HG03565 (cell line): Measurements from ENCODE around the gene MACROD1.
"Not testable (repeated sequence)": the region's sequence is repeated elsewhere in the genome, so short reads cannot be mapped to it uniquely, and the experiment has no call there.

Experiments
- ATAC-seq: cut with Tn5 transposase; IDR thresholded peaks from one replicate; pipeline ENCODE4 v1.9.1; 2021; ENCODE audit warnings: mild to moderate bottlenecking, moderate library complexity; ENCODE audit not compliant: unreplicated experiment

MACROD1 gene

DNA sequence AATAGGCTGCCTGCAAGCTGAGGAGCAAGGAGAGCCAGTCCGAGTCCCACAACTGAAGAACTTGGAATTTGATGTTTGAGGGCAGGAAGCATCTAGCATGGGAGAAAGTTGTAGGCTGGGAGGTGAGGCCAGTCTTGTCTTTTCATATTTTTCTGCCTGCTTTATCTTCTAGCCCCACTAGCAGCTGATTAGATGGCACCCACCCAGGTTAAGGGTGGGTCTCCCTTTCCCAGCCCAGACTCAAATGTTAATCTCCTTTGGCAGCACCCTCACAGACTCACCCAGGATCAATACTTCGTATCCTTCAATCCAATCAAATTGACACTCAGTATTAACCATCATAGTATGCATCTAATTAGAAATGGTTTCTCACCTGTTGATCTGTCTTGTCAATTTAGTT lies 196.5 kb downstream of the MACROD1 start:
- ATAC-seq = no peak

DNA sequence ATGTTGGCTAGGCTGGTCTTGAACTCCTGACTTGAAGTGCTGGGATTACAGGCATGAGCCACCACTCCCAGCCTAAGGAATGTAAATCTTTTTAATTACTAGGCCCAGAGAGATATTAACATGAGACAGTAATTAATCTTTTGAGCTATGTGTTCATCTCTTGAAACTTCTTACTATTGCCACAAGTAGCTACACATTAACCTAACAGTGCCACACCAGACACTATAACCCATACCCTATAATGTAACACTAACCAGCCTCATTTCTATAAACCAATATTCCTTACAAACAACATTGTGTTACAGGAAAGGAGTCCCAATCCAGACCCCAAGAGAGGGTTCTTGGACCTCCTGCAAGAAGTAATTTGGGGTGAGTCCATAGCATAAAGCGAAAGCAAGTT lies 199.5 kb downstream of the MACROD1 start:
- no peak for ATAC-seq

DNA sequence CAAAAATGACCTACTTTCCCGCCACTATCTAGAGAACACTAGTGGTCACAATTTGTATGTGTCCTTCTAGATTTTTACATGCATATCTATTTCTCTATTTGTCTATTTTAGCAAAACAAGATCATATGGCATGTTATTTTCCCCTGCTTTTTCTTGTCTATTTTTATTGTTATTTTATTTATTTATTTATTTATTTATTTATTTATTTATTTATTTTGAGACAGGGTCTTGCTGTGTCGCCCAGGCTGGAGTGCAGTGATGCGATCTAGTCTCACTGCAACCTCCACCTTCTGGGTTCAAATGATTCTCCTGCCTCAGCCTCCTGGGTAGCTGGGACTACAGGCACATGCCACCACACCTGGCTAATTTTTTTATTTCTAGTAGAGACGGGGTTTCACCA lies 202.0 kb downstream of the MACROD1 start:
- not testable (repeated sequence) for ATAC-seq

DNA sequence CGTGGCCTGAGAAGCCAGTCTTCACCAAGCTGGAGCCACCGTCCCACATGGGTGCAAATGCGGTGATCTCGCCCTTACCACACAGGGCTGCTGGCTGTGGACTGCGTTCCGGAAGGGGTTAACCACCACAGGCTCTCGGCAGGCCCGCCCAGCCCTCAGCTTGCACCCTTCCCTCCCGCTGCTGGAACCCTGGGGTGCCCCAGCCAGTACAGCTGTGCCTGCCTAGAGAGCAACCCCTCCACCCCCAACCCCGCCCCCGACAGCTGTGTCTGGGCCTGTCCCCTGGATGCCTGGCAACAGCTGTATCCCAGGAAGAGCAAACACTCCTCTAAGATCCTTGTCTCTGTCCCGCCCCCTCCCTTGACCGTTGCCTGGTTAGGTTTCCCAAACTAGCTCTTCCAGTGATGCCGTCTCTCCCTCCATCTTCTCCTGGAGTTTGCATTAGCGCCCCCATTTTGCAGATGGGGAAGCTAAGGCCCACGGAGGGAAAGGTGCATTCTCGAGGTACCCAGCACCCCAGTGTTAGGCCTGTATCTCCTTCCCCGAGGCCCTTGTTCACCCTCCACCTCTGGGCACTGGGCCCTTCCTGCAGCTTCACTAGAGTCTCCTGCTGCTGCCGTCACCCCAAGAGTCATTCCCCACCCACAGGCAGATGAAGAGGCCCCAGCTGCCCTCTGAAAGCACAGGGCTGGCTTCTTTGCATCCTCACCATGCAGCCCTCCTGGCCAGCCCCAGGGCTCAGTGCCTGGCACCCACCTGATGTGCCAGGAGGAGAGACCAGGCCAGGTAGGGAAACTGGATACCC lies 204.1 kb downstream of the MACROD1 start:
- ATAC-seq = no peak

DNA sequence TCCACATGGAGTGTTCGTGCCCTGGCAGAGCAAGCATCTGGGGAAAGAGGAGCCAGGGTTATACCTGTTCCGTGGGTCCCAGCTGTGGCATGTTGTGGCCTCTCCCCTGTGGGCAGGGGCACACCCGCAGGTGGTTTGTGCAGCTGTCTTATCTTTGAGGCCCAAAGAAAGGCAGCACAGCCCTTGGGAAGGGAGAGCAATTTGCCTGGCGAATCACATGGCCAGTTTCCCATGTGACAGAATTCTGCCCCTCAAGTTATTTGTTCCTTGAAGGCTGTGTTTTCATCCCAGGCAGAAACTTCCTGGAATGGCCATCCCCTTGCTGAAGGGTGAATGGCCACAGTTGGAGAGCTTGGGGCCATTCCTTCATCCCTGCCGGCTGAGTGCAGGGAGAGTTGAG lies 207.9 kb downstream of the MACROD1 start:
- no peak for ATAC-seq

DNA sequence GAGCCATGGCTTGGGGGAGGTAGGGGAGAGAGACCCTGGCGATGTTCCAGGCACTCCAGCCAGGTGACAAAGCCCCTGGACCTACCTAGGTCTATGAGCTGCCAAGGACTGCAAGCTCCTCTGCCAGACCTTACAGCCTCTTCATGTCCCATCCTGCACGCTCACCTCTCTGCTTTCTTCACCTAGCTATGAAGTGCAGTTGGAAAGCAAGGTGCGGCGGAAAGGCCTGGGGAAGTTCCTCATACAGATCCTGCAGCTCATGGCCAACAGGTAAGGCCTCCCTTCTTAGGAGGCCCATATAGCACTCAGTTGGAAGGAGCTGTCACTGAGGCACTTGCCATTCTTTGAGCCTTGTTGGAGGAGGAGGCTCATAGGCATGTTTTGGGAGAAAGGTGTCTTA lies 213.3 kb downstream of the MACROD1 start:
- no peak for ATAC-seq

- no peak for ATAC-seq
These were observed 214.0 kb downstream of the MACROD1 start for GRCh38 chr11:63951779-63952536.
